ENCODE data around the gene DDX56. TPM values are rescaled to one million over a fixed set of nuclear protein-coding genes. Genes with fewer than 3 reads are reported as not detected.

Gene DDX56
- total and polyA plus RNA-seq, 2 donors (not counting 1 experiment from before 2014, with no cell fraction given) = 36.0 to 44.4 TPM

DNA sequence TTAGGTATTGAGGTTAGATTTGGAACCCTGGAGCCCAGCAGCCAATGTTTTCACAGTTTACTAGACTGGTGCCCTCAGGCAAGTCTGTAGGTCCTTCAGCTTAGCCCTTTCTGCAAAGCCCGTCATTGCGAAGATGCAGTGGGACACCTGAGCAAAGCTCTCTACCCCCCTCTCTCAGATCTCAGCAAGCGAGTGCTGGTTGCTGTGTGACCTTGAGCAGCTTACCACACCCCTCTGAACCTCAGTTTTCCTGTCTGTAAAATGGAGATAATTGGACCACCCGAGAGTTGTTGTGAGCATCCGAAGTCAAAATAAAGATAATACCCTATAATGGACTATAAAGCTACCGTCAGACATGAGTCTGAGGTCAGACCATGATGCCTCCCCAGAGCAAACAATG is 36.3 kb downstream of the DDX56 start:
- Histone ChIP-seq H3K27me3 (ENCODE audit: control insufficient read depth, insufficient read depth, low read length) (no peaks in the 10 kb centered on the region), H3K4me2 (ENCODE audit: extremely low read depth, insufficient read depth, low read length) (no peak overlapping the region), H3K27ac (ENCODE audit: insufficient read depth, low read length) (no peak overlapping the region), H2AFZ (ENCODE audit: low read length) (no peak overlapping the region), H3K4me3 (replicated peaks in 1 of 4; ENCODE audit: control extremely low read depth in 1 of 4, insufficient read depth in 1 of 4, low read depth in 3 of 4, low read length in 4 of 4) (no peak overlapping the region), H3K4me1 (ENCODE audit: control insufficient read depth, extremely low read depth, insufficient read depth, low read length) (peaks cover 6% of the 10 kb centered on the region), H3K9ac (ENCODE audit: insufficient read depth, low read length) (no peak overlapping the region), H3K79me2 (ENCODE audit: control insufficient read depth, insufficient read depth, low read length) (no peaks in the 10 kb centered on the region), H4K20me1 (ENCODE audit: control insufficient read depth, extremely low read depth, insufficient read depth, low read length) (no peaks in the 10 kb centered on the region), H3K36me3 (ENCODE audit: control insufficient read depth, insufficient read depth, low read length) (no peaks in the 10 kb centered on the region), H3K9me3 (ENCODE audit: control insufficient read depth, insufficient read depth, low read depth, low read length) (no peaks in the 10 kb centered on the region)
- no peak for TF ChIP-seq EZH2 (IDR thresholded peaks at IDR 0.05; ENCODE audit: low read length, missing control alignments)
- TF ChIP-seq, protein P1, sequence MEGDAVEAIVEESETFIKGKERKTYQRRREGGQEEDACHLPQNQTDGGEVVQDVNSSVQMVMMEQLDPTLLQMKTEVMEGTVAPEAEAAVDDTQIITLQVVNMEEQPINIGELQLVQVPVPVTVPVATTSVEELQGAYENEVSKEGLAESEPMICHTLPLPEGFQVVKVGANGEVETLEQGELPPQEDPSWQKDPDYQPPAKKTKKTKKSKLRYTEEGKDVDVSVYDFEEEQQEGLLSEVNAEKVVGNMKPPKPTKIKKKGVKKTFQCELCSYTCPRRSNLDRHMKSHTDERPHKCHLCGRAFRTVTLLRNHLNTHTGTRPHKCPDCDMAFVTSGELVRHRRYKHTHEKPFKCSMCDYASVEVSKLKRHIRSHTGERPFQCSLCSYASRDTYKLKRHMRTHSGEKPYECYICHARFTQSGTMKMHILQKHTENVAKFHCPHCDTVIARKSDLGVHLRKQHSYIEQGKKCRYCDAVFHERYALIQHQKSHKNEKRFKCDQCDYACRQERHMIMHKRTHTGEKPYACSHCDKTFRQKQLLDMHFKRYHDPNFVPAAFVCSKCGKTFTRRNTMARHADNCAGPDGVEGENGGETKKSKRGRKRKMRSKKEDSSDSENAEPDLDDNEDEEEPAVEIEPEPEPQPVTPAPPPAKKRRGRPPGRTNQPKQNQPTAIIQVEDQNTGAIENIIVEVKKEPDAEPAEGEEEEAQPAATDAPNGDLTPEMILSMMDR (conservative IDR thresholded peaks at IDR 0.05 in 1 of 2, IDR thresholded peaks at IDR 0.05 in 1 of 2; ENCODE audit: low read depth in 1 of 2, low read length in 2 of 2) = no peak
- DNase-seq (ENCODE audit: low read depth in 2 of 2) = no peak

DNA sequence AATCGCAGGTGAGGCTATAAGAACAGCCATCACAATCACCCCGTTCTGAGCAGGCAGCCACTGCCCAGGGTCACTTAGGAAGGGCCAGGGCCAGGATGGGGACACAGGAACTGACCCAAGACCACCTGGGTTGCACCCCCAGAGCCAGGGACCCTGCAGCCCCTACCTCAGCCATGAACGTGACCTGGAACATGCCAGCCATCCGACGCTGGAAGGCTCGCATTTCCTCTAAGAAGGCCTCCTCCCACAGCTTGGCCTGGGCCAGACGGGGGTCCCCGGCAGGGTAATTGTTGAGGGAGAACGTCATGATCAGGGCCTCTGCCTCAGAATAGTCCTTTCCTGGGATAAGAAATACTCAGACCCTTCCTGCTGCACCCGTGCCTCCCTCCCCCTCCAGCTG is 37.6 kb downstream of the DDX56 start:
- no peak overlapping the region for H3K27ac ChIP-seq (ENCODE audit: insufficient read depth, low read length)
- no peak overlapping the region for H3K4me3 ChIP-seq (replicated peaks in 1 of 4; ENCODE audit: control extremely low read depth in 1 of 4, insufficient read depth in 1 of 4, low read depth in 3 of 4, low read length in 4 of 4)
- H3K9me3 ChIP-seq (ENCODE audit: control insufficient read depth, insufficient read depth, low read depth, low read length) = no peaks in the 10 kb centered on the region
- H3K4me2 ChIP-seq (ENCODE audit: extremely low read depth, insufficient read depth, low read length) = no peak overlapping the region
- H3K36me3 ChIP-seq (ENCODE audit: control insufficient read depth, insufficient read depth, low read length) = no peaks in the 10 kb centered on the region
- peaks cover 6% of the 10 kb centered on the region for H3K4me1 ChIP-seq (ENCODE audit: control insufficient read depth, extremely low read depth, insufficient read depth, low read length)
- no peaks in the 10 kb centered on the region for H3K79me2 ChIP-seq (ENCODE audit: control insufficient read depth, insufficient read depth, low read length)
- no peak overlapping the region for H3K9ac ChIP-seq (ENCODE audit: insufficient read depth, low read length)
- H2AFZ ChIP-seq (ENCODE audit: low read length) = no peak overlapping the region
- no peak for DNase-seq (ENCODE audit: low read depth in 2 of 2)
- TF ChIP-seq, protein P1 (conservative IDR thresholded peaks at IDR 0.05 in 1 of 2, IDR thresholded peaks at IDR 0.05 in 1 of 2; ENCODE audit: low read depth in 1 of 2, low read length in 2 of 2) = no peak
- TF ChIP-seq EZH2 (IDR thresholded peaks at IDR 0.05; ENCODE audit: low read length, missing control alignments) = no peak
- H4K20me1 ChIP-seq (ENCODE audit: control insufficient read depth, extremely low read depth, insufficient read depth, low read length) = no peaks in the 10 kb centered on the region
- no peaks in the 10 kb centered on the region for H3K27me3 ChIP-seq (ENCODE audit: control insufficient read depth, insufficient read depth, low read length)

DNA sequence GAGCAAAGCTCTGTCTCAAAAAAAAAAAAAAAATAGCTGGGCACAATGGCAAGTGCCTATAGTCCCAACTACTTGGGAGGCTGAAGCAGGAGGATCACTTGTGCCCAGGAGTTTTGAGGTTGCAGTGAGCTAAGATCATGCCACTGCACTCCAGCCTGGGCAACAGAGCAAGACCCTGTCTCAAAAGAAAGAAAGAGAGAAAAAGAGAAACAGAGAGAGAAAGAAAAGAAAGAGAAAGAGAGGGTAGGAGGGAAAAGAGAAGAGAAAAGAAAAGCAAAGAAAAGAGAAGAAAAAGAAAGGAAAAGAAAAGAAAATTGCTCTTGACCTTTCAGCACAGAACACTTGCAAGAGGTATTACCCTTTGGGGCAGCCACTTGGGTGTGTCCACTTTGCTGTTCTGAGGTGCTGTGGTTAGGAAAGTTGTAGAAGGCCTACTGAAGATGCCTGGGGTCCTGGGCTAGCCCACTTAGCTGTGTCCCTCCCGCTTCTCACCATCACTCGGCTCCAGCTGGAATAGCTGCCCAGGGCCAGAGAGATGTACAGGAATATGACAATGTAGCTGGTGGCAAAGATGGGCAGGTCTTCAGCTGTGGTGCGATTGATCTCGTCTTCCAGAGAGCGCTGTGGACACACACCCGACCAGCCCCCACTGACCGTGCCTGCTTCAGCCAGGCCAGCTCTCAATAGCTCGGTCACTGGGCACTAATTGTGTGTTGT is 38.2 kb downstream of the DDX56 start:
- no peak overlapping the region for H2AFZ ChIP-seq (ENCODE audit: low read length)
- no peak overlapping the region for H3K27ac ChIP-seq (ENCODE audit: insufficient read depth, low read length)
- TF ChIP-seq EZH2 (IDR thresholded peaks at IDR 0.05; ENCODE audit: low read length, missing control alignments) = no peak
- TF ChIP-seq, protein P1 (conservative IDR thresholded peaks at IDR 0.05 in 1 of 2, IDR thresholded peaks at IDR 0.05 in 1 of 2; ENCODE audit: low read depth in 1 of 2, low read length in 2 of 2) = no peak
- no peak for DNase-seq (ENCODE audit: low read depth in 2 of 2)
- H3K4me1 ChIP-seq (ENCODE audit: control insufficient read depth, extremely low read depth, insufficient read depth, low read length) = peaks cover 6% of the 10 kb centered on the region
- no peaks in the 10 kb centered on the region for H3K27me3 ChIP-seq (ENCODE audit: control insufficient read depth, insufficient read depth, low read length)
- no peaks in the 10 kb centered on the region for H3K79me2 ChIP-seq (ENCODE audit: control insufficient read depth, insufficient read depth, low read length)
- H3K9ac ChIP-seq (ENCODE audit: insufficient read depth, low read length) = no peak overlapping the region
- no peaks in the 10 kb centered on the region for H4K20me1 ChIP-seq (ENCODE audit: control insufficient read depth, extremely low read depth, insufficient read depth, low read length)
- H3K9me3 ChIP-seq (ENCODE audit: control insufficient read depth, insufficient read depth, low read depth, low read length) = no peaks in the 10 kb centered on the region
- H3K4me3 ChIP-seq (replicated peaks in 1 of 4; ENCODE audit: control extremely low read depth in 1 of 4, insufficient read depth in 1 of 4, low read depth in 3 of 4, low read length in 4 of 4) = no peak overlapping the region
- no peaks in the 10 kb centered on the region for H3K36me3 ChIP-seq (ENCODE audit: control insufficient read depth, insufficient read depth, low read length)
- no peak overlapping the region for H3K4me2 ChIP-seq (ENCODE audit: extremely low read depth, insufficient read depth, low read length)

Measured in fibroblast of lung (primary cell).